MCF 10A (cell line): Measurements from ENCODE around the gene SSR2. TPM values are rescaled to one million over a fixed set of nuclear protein-coding genes. Genes with fewer than 3 reads are reported as not detected.
"Not testable (repeated sequence)": the region's sequence is repeated elsewhere in the genome, so short reads cannot be mapped to it uniquely, and the experiment has no call there.

ENCODE experiments used
- BruUV-seq: library from RNA; stranded (reverse); fragments of 400-500 nt; replicated peaks from 2 replicates; lab custom pipeline; 2021; lab: Mats Ljungman, UMichigan
- CTCF ChIA-PET: fragments of 300-600 bp; sonication (Branson Sonifier 250); formaldehyde crosslinking; extraction: SDS; loops from one replicate; lab custom pipeline; 2021; ENCODE audit warnings: antibody characterized with exemption, inconsistent platforms; lab: Yijun Ruan, JAX
- POLR2A ChIA-PET: fragments of 300-600, 350-650 bp; sonication (Branson Sonifier 250); formaldehyde crosslinking; extraction: SDS; loops from one replicate; lab custom pipeline; 2020; ENCODE audit warnings: antibody characterized with exemption, inconsistent platforms; lab: Yijun Ruan, JAX
- DNase-seq: peaks from one replicate; pipeline ENCODE4 v3.0.0-alpha.2; 2018; ENCODE audit not compliant: unreplicated experiment
- H3K27ac Mint-ChIP-seq: one replicate; pipeline ENCODE4 v1.8.0; 2022; ENCODE audit warnings: mild to moderate bottlenecking, low read depth, mixed read lengths; ENCODE audit not compliant: unreplicated experiment
- H3K27me3 Mint-ChIP-seq: one replicate; pipeline ENCODE4 v1.8.0; 2022; ENCODE audit warnings: mixed read lengths; ENCODE audit not compliant: insufficient read depth, unreplicated experiment
- H3K36me3 Mint-ChIP-seq: one replicate; pipeline ENCODE4 v1.8.0; 2022; ENCODE audit warnings: mild to moderate bottlenecking, moderate library complexity, mixed read lengths; ENCODE audit not compliant: insufficient read depth, unreplicated experiment
- H3K4me1 Mint-ChIP-seq: one replicate; pipeline ENCODE4 v1.8.0; 2022; ENCODE audit warnings: mixed read lengths; ENCODE audit not compliant: insufficient read depth, unreplicated experiment
- H3K4me3 Mint-ChIP-seq: one replicate; pipeline ENCODE4 v1.8.0; 2022; ENCODE audit warnings: mild to moderate bottlenecking, moderate library complexity, mixed read lengths; ENCODE audit not compliant: unreplicated experiment
- H3K9me3 Mint-ChIP-seq: one replicate; pipeline ENCODE4 v1.8.0; 2022; ENCODE audit warnings: mixed read lengths; ENCODE audit not compliant: unreplicated experiment
- CTCF ChIP-seq: fragments of 200-600 bp; IDR thresholded peaks from one replicate; pipeline ENCODE4 v1.8.0; 2022; ENCODE audit warnings: antibody characterized with exemption, mild to moderate bottlenecking; ENCODE audit not compliant: unreplicated experiment
- intact Hi-C: fragments of 100-400 bp; cut with micrococcal nuclease; formaldehyde crosslinking; loops from 2 replicates; pipeline ENCODE4 v1.14.1; 2022
- total RNA-seq: library from RNA; stranded (reverse); gene quantifications from 2 replicates; pipeline ENCODE4 v1.2.3, GENCODE V29; 2022

Gene SSR2
- total RNA-seq, 1 experiment from 2014 or later: 477 TPM

- no peak overlapping the region for H3K27ac Mint-ChIP-seq
- no TSS peak for BruUV-seq
- intact Hi-C loops: no loop called here
- H3K4me3 Mint-ChIP-seq: no peak overlapping the region
- H3K4me1 Mint-ChIP-seq: peaks cover 22% of the 10 kb centered on the region
- TF ChIP-seq CTCF: no peak
- H3K27me3 Mint-ChIP-seq: no peaks in the 10 kb centered on the region
- no peaks in the 10 kb centered on the region for H3K9me3 Mint-ChIP-seq
- ChIA-PET POLR2A (interaction anchor here (1.0 kb wide), 1 partner anchor 55 kb away, joined by 3 read pairs; no protein-coding TSS in a partner anchor), CTCF (interaction anchor here (0.7 to 1.2 kb wide), 2 partner anchors 59 to 121 kb away, joined by 3 to 6 read pairs; no protein-coding TSS in a partner anchor)
- peaks cover 59% of the 10 kb centered on the region for H3K36me3 Mint-ChIP-seq
- DNase-seq: no peak
Measured at GRCh38 chr1:156048663-156049258, 28.0 kb upstream of the SSR2 start.

DNA sequence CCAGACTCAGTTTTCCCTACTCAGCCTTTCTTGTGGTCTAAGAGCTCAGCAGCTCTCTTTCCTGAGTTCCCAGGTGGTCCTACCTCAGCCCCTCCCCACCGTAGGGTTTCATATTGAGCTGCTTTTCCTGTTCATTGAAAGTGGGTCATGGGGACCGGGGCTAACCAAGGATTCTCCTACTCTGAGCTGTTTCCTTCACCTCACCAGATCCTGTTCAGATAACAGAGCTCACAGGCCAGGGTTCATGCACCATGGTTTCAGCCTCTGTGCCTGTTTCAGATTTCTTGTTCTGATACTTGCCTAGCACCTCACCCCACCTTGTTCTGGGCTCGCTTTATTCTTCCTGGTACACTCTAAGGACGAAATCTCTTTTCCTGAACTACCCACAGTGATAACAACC, 24.3 kb upstream of the SSR2 start:
- no peaks in the 10 kb centered on the region for H3K27me3 Mint-ChIP-seq
- intact Hi-C loops: no loop called here
- H3K27ac Mint-ChIP-seq: no peak overlapping the region
- ChIA-PET CTCF (interaction anchor here (0.6 kb wide), 1 partner anchor 11 kb away, joined by 3 read pairs; no protein-coding TSS in a partner anchor), POLR2A (interaction anchor here (0.9 kb wide), 1 partner anchor 16 kb away, joined by 3 read pairs; no protein-coding TSS in a partner anchor)
- peaks cover 15% of the 10 kb centered on the region for H3K4me1 Mint-ChIP-seq
- H3K9me3 Mint-ChIP-seq: no peaks in the 10 kb centered on the region
- BruUV-seq: no TSS peak
- no peak for TF ChIP-seq CTCF
- no peak for DNase-seq
- H3K4me3 Mint-ChIP-seq: no peak overlapping the region
- H3K36me3 Mint-ChIP-seq: peaks cover 86% of the 10 kb centered on the region

DNA sequence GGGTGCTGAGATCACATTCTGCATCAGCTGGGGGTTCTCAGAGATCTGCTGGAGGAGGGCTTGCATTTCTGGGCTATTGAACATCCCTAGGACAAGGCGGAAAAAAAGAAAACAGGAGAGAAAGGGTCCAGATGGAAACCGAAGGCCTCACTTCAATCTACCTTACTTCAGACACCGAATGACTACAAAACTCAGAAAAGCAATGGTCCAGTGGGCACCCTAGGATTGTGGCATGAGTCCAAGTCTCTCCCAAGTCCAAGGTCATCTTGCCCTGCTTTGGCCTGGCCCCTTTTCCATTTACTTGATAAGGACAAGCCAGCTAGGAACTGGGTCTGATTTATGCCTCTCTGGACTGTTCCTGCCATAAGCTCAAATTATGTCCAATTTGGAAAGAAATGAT, 22.1 kb upstream of the SSR2 start:
- H3K27ac Mint-ChIP-seq: no peak overlapping the region
- no peaks in the 10 kb centered on the region for H3K27me3 Mint-ChIP-seq
- CTCF ChIA-PET: interaction anchor here (0.7 to 3.4 kb wide), 4 partner anchors 10 to 105 kb away, joined by 3 to 11 read pairs (median 3); partner anchors contain the start of genes LAMTOR2 and UBQLN4
- POLR2A ChIA-PET: interaction anchor here (0.6 kb wide), 1 partner anchor 9 kb away, joined by 3 read pairs; no protein-coding TSS in a partner anchor
- no TSS peak for BruUV-seq
- no peaks in the 10 kb centered on the region for H3K9me3 Mint-ChIP-seq
- DNase-seq: no peak
- intact Hi-C loops: no loop called here
- peaks cover 88% of the 10 kb centered on the region for H3K36me3 Mint-ChIP-seq
- no peak overlapping the region for H3K4me3 Mint-ChIP-seq
- H3K4me1 Mint-ChIP-seq: peaks cover 8% of the 10 kb centered on the region
- no peak for TF ChIP-seq CTCF

- H3K9me3 Mint-ChIP-seq, H3K27ac Mint-ChIP-seq, H3K27me3 Mint-ChIP-seq, H3K4me1 Mint-ChIP-seq, DNase-seq, intact Hi-C loops, BruUV-seq, H3K4me3 Mint-ChIP-seq: not testable (repeated sequence)
- POLR2A ChIA-PET: interaction anchor here (0.9 kb wide), 1 partner anchor 9 kb away, joined by 3 read pairs; no protein-coding TSS in a partner anchor
- peaks cover 45% of the 10 kb centered on the region for H3K36me3 Mint-ChIP-seq
- CTCF ChIA-PET: interaction anchor here (1.1 kb wide), 2 partner anchors 14 to 24 kb away, joined by 3 to 5 read pairs; partner anchors contain the start of gene SSR2
Measured at GRCh38 chr1:156034991-156035390, 14.2 kb upstream of the SSR2 start.
